HCT116 (cell line): ENCODE results near the gene RNF152.

Source experiments
- ELF1 ChIP-seq: IDR thresholded peaks from 2 replicates; pipeline ENCODE4 v1.6.1; 2012; ENCODE audit warnings: low read depth, borderline replicate concordance
- EZH2 ChIP-seq: fragments of 200-600 bp; sonication (generic); IDR thresholded peaks from 2 replicates; pipeline ENCODE4 v1.6.1; 2017; ENCODE audit warnings: antibody characterized with exemption, mixed run types
- EZH2phosphoT487 ChIP-seq: fragments of 200-600 bp; IDR thresholded peaks from 2 replicates; pipeline ENCODE4 v1.6.1; 2018; ENCODE audit warnings: antibody characterized with exemption, borderline replicate concordance
- FOSL1 ChIP-seq: IDR thresholded peaks from 2 replicates; pipeline ENCODE4 v1.6.1; 2012; ENCODE audit warnings: low read depth
- JUND ChIP-seq: IDR thresholded peaks from 2 replicates; pipeline ENCODE4 v1.6.1; 2012
- POLR2A ChIP-seq: IDR thresholded peaks from 2 replicates; pipeline ENCODE4 v1.7.0; 2011; ENCODE audit warnings: borderline replicate concordance; ENCODE audit not compliant: insufficient read depth, insufficient read length; ENCODE audit errors: extremely low read depth
- POLR2AphosphoS5 ChIP-seq: IDR thresholded peaks from 2 replicates; pipeline ENCODE4 v1.6.1; 2011; ENCODE audit warnings: mild to moderate bottlenecking, low read depth, low read length, moderate library complexity
- SP1 ChIP-seq: IDR thresholded peaks from 2 replicates; pipeline ENCODE4 v1.6.1; 2012; ENCODE audit warnings: low read depth
- TCF7L2 ChIP-seq: IDR thresholded peaks from 2 replicates; pipeline ENCODE4 v1.7.0; 2011; ENCODE audit warnings: borderline replicate concordance, inconsistent platforms; ENCODE audit not compliant: insufficient read depth, insufficient read length; ENCODE audit errors: extremely low read depth
- TF ChIP-seq, protein P1 (sequence below), 3 experiments: fragments of 200-600 bp in 1 of 3; sonication (generic) in 1 of 3; IDR thresholded peaks in 2 of 3; conservative IDR thresholded peaks in 1 of 3; 2 replicates each; pipeline ENCODE4 v1.5.1; 2012 to 2017; ENCODE audit warnings: low read depth in 2 of 3, low read length in 2 of 3, antibody characterized with exemption in 1 of 3, borderline replicate concordance in 1 of 3, control low read depth in 1 of 3, mild to moderate bottlenecking in 1 of 3, mixed read lengths in 1 of 3, mixed run types in 1 of 3, moderate library complexity in 1 of 3; ENCODE audit not compliant: insufficient read depth in 1 of 3
- TF ChIP-seq, protein P2 (sequence below): IDR thresholded peaks from 2 replicates; pipeline ENCODE4 v1.6.1; 2012
- TF ChIP-seq, protein P3 (sequence below): IDR thresholded peaks from 2 replicates; pipeline ENCODE4 v1.6.1; 2012; ENCODE audit warnings: low read depth
- TF ChIP-seq, protein P4 (sequence below): IDR thresholded peaks from 2 replicates; pipeline ENCODE4 v1.6.1; 2011; ENCODE audit warnings: mild to moderate bottlenecking, low read length, moderate library complexity; ENCODE audit not compliant: insufficient replicate concordance; ENCODE audit errors: extremely low read depth

DNA sequence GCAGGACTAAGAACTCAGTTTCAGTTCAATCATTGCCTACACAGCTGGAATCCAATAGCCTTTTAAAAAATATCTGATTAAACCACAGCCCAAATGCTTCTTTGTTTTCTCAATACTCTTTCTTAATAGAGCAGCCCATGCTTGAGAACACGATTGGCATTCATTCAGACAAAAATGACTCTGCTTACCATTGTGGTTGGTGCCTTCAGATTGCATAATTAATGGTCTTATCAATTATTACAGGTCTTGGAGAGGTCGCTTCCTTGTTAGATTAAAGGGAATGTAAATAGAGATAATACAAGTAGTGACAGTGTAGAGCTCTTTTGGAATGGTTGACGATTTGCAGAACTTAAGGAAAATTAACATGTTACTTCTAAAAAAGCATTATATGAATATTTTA is 107.2 kb downstream of the RNF152 start:
- TF ChIP-seq JUND (no peak), EZH2 (no peak), EZH2phosphoT487 (no peak), POLR2A (no peak), POLR2AphosphoS5 (no peak), FOSL1 (no peak), TCF7L2 (no peak), ELF1 (no peak), SP1 (no peak)
- TF ChIP-seq, protein P1, sequence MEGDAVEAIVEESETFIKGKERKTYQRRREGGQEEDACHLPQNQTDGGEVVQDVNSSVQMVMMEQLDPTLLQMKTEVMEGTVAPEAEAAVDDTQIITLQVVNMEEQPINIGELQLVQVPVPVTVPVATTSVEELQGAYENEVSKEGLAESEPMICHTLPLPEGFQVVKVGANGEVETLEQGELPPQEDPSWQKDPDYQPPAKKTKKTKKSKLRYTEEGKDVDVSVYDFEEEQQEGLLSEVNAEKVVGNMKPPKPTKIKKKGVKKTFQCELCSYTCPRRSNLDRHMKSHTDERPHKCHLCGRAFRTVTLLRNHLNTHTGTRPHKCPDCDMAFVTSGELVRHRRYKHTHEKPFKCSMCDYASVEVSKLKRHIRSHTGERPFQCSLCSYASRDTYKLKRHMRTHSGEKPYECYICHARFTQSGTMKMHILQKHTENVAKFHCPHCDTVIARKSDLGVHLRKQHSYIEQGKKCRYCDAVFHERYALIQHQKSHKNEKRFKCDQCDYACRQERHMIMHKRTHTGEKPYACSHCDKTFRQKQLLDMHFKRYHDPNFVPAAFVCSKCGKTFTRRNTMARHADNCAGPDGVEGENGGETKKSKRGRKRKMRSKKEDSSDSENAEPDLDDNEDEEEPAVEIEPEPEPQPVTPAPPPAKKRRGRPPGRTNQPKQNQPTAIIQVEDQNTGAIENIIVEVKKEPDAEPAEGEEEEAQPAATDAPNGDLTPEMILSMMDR (IDR thresholded peaks at IDR 0.05 in 2 of 3, conservative IDR thresholded peaks at IDR 0.05 in 1 of 3; ENCODE audit: borderline replicate concordance in 1 of 3, insufficient read depth in 1 of 3, low read depth in 2 of 3, low read length in 2 of 3) = no peak
- TF ChIP-seq, protein P2, sequence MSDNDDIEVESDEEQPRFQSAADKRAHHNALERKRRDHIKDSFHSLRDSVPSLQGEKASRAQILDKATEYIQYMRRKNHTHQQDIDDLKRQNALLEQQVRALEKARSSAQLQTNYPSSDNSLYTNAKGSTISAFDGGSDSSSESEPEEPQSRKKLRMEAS = no peak
- TF ChIP-seq, protein P3, sequence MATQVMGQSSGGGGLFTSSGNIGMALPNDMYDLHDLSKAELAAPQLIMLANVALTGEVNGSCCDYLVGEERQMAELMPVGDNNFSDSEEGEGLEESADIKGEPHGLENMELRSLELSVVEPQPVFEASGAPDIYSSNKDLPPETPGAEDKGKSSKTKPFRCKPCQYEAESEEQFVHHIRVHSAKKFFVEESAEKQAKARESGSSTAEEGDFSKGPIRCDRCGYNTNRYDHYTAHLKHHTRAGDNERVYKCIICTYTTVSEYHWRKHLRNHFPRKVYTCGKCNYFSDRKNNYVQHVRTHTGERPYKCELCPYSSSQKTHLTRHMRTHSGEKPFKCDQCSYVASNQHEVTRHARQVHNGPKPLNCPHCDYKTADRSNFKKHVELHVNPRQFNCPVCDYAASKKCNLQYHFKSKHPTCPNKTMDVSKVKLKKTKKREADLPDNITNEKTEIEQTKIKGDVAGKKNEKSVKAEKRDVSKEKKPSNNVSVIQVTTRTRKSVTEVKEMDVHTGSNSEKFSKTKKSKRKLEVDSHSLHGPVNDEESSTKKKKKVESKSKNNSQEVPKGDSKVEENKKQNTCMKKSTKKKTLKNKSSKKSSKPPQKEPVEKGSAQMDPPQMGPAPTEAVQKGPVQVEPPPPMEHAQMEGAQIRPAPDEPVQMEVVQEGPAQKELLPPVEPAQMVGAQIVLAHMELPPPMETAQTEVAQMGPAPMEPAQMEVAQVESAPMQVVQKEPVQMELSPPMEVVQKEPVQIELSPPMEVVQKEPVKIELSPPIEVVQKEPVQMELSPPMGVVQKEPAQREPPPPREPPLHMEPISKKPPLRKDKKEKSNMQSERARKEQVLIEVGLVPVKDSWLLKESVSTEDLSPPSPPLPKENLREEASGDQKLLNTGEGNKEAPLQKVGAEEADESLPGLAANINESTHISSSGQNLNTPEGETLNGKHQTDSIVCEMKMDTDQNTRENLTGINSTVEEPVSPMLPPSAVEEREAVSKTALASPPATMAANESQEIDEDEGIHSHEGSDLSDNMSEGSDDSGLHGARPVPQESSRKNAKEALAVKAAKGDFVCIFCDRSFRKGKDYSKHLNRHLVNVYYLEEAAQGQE = no peak
- TF ChIP-seq, protein P4, sequence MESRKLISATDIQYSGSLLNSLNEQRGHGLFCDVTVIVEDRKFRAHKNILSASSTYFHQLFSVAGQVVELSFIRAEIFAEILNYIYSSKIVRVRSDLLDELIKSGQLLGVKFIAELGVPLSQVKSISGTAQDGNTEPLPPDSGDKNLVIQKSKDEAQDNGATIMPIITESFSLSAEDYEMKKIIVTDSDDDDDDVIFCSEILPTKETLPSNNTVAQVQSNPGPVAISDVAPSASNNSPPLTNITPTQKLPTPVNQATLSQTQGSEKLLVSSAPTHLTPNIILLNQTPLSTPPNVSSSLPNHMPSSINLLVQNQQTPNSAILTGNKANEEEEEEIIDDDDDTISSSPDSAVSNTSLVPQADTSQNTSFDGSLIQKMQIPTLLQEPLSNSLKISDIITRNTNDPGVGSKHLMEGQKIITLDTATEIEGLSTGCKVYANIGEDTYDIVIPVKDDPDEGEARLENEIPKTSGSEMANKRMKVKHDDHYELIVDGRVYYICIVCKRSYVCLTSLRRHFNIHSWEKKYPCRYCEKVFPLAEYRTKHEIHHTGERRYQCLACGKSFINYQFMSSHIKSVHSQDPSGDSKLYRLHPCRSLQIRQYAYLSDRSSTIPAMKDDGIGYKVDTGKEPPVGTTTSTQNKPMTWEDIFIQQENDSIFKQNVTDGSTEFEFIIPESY = no peak
